BJ (cell line): ENCODE results near the gene DTHD1. TPM values are rescaled to one million over a fixed set of nuclear protein-coding genes. Genes with fewer than 3 reads are reported as not detected.

Experiments
- CTCF ChIA-PET: fragments of 350-600 bp; formaldehyde crosslinking; extraction: SDS; loops from one replicate; lab custom pipeline; 2021; ENCODE audit warnings: antibody characterized with exemption, inconsistent platforms; lab: Yijun Ruan, JAX
- POLR2A ChIA-PET: fragments of 300-600 bp; sonication (Branson Sonifier 250); formaldehyde crosslinking; extraction: SDS; loops from one replicate; lab custom pipeline; 2021; ENCODE audit warnings: antibody characterized with exemption; lab: Charles Lee
- DNase-seq: peaks from one replicate; pipeline ENCODE4 v3.0.0-alpha.2; 2011; ENCODE audit warnings: low read depth
- H3K27me3 ChIP-seq: 2 replicates; pipeline ENCODE4 v1.6.0; 2011; ENCODE audit warnings: low read length; ENCODE audit not compliant: control insufficient read depth, insufficient read depth
- H3K36me3 ChIP-seq: 2 replicates; pipeline ENCODE4 v1.5.1; 2011; ENCODE audit warnings: low read length; ENCODE audit not compliant: control insufficient read depth, insufficient read depth
- H3K4me3 ChIP-seq: 2 replicates; pipeline ENCODE4 v1.5.1; 2011; ENCODE audit warnings: low read depth, mild to moderate bottlenecking, control low read depth, low read length
- CTCF ChIP-seq: IDR thresholded peaks from 2 replicates; pipeline ENCODE4 v1.5.1; 2011; ENCODE audit warnings: low read depth, mild to moderate bottlenecking, control low read depth, inconsistent platforms, low read length, moderate library complexity; ENCODE audit not compliant: insufficient read depth
- polyA plus RNA-seq: library from polyadenylated mRNA; depleted of rRNA; stranded (reverse); fragments of >200 nt; gene quantifications from 2 replicates; pipeline ENCODE4 v1.2.3, GENCODE V29; 2011

Gene DTHD1
- polyA plus RNA-seq, 1 experiment, result not detected

GRCh38 chr4:36290641-36291040 is 9.2 kb downstream of the DTHD1 start:
- CTCF ChIA-PET, result no interaction called here

GRCh38 chr4:36292556-36293188 is 11.3 kb downstream of the DTHD1 start:
- POLR2A ChIA-PET, result no interaction called here
- no peaks in the 10 kb centered on the region for H3K36me3 ChIP-seq
- H3K4me3 ChIP-seq, result no peak overlapping the region
- no peaks in the 10 kb centered on the region for H3K27me3 ChIP-seq
- DNase-seq, result no peak
- CTCF ChIA-PET, result no interaction called here
- no peak for TF ChIP-seq CTCF

More at GRCh38 chr4:36290641-36291040, 9.2 kb downstream of the DTHD1 start:
- DNase-seq, result no peak
- no peaks in the 10 kb centered on the region for H3K36me3 ChIP-seq
- TF ChIP-seq CTCF, result no peak
- POLR2A ChIA-PET, result no interaction called here
- H3K27me3 ChIP-seq, result no peaks in the 10 kb centered on the region
- H3K4me3 ChIP-seq, result no peak overlapping the region

- TF ChIP-seq CTCF, result no peak
- DNase-seq, result no peak
- H3K4me3 ChIP-seq, result no peak overlapping the region
- no peaks in the 10 kb centered on the region for H3K36me3 ChIP-seq
- CTCF ChIA-PET, result no interaction called here
- H3K27me3 ChIP-seq, result no peaks in the 10 kb centered on the region
- POLR2A ChIA-PET, result no interaction called here
These were observed 19.7 kb downstream of the DTHD1 start for GRCh38 chr4:36301127-36301526.

- ChIA-PET POLR2A (no interaction called here), CTCF (no interaction called here)
- DNase-seq, result no peak
- Histone ChIP-seq H3K4me3 (no peak overlapping the region), H3K27me3 (no peaks in the 10 kb centered on the region), H3K36me3 (no peaks in the 10 kb centered on the region)
- TF ChIP-seq CTCF, result no peak
These were observed 22.2 kb downstream of the DTHD1 start for GRCh38 chr4:36303426-36304137.

GRCh38 chr4:36304138-36304681 is 22.8 kb downstream of the DTHD1 start:
- Histone ChIP-seq H3K36me3 (no peaks in the 10 kb centered on the region), H3K27me3 (no peaks in the 10 kb centered on the region), H3K4me3 (no peak overlapping the region)
- ChIA-PET POLR2A (no interaction called here), CTCF (no interaction called here)
- no peak for TF ChIP-seq CTCF
- DNase-seq, result no peak
